ENCODE results near the gene NCKAP5. TPM values are rescaled to one million over a fixed set of nuclear protein-coding genes. Genes with fewer than 3 reads are reported as not detected.

Gene NCKAP5
- polyA plus RNA-seq, 2 of the 4 experiments (the other 2 are of a cell fraction): 3.0 to 4.1 TPM

- WGBS (ENCODE audit: missing lambda C conversion rate): 76% methylated on average over 4 of the region's 7 CpGs
- H3K4me3 ChIP-seq: no peak overlapping the region
- TF ChIP-seq SREBF2 (IDR thresholded peaks at IDR 0.05) (no peak), CEBPB (IDR thresholded peaks at IDR 0.05) (no peak), ZNF302 (CRISPR knock-in tag; IDR thresholded peaks at IDR 0.05) (no peak), TP53 (CRISPR knock-in tag; IDR thresholded peaks at IDR 0.05) (no peak), POLR2AphosphoS2 (conservative IDR thresholded peaks at IDR 0.05; ENCODE audit: low read length) (no peak), RAD21 (conservative IDR thresholded peaks at IDR 0.05 in 1 of 2, IDR thresholded peaks at IDR 0.05 in 1 of 2) (no peak), SMC3 (IDR thresholded peaks at IDR 0.05) (no peak), NFE2L2 (conservative IDR thresholded peaks at IDR 0.05; ENCODE audit: low read length) (no peak), E2F6 (IDR thresholded peaks at IDR 0.05; ENCODE audit: borderline replicate concordance, low read depth) (no peak), BCL3 (IDR thresholded peaks at IDR 0.05) (no peak), CBX2 (IDR thresholded peaks at IDR 0.05; ENCODE audit: borderline replicate concordance, low read depth) (no peak), MAFK (IDR thresholded peaks at IDR 0.05; ENCODE audit: partially characterized antibody) (no peak), MAZ (IDR thresholded peaks at IDR 0.05; ENCODE audit: borderline replicate concordance, low read depth, low read length) (no peak), HDAC2 (IDR thresholded peaks at IDR 0.05) (no peak), JUN (IDR thresholded peaks at IDR 0.05) (no peak), ELK1 (IDR thresholded peaks at IDR 0.05; ENCODE audit: low read depth, low read length) (no peak), TFCP2L1 (CRISPR knock-in tag; IDR thresholded peaks at IDR 0.05) (no peak), USF2 (IDR thresholded peaks at IDR 0.05) (no peak), RARB (CRISPR knock-in tag; IDR thresholded peaks at IDR 0.05) (no peak), MAX (IDR thresholded peaks at IDR 0.05) (no peak)
- ATAC-seq (no peak), DNase-seq (ENCODE audit: low read depth in 1 of 2, low spot score in 1 of 2) (no peak), FAIRE-seq (no peak)
- ChIA-PET POLR2A (no interaction called here), CTCF (no interaction called here)
- no peak overlapping the region for H3K4me2 ChIP-seq
- H3K4me1 ChIP-seq: no peaks in the 10 kb centered on the region
- H3K27ac ChIP-seq: no peak overlapping the region
- no peaks in the 10 kb centered on the region for H3K9me3 ChIP-seq
Measured at GRCh38 chr2:132782176-132782783, 786.0 kb downstream of the NCKAP5 start.

GRCh38 chr2:132780651-132781050 lies 787.6 kb downstream of the NCKAP5 start:
- FAIRE-seq (no peak), DNase-seq (ENCODE audit: low read depth in 1 of 2, low spot score in 1 of 2) (no peak)
- 60% methylated on average over 5 of the region's 5 CpGs for WGBS (ENCODE audit: missing lambda C conversion rate)

More at GRCh38 chr2:132780651-132781050, 787.6 kb downstream of the NCKAP5 start:
- no peak for ATAC-seq
- CTCF ChIA-PET: no interaction called here
- H3K4me1 ChIP-seq: no peaks in the 10 kb centered on the region
- no peak overlapping the region for H3K4me3 ChIP-seq
- H3K4me2 ChIP-seq: no peak overlapping the region
- no peaks in the 10 kb centered on the region for H3K9me3 ChIP-seq
- POLR2A ChIA-PET: no interaction called here
- no peak for TF ChIP-seq HOXB13 (CRISPR knock-in tag; IDR thresholded peaks at IDR 0.05; ENCODE audit: low read depth)
- no peak for TF ChIP-seq NPAS2 (CRISPR knock-in tag; IDR thresholded peaks at IDR 0.05; ENCODE audit: borderline replicate concordance)
- no peak for TF ChIP-seq CEBPB (IDR thresholded peaks at IDR 0.05)
- no peak for TF ChIP-seq HDAC2 (IDR thresholded peaks at IDR 0.05)
- no peak for TF ChIP-seq RFX5 (IDR thresholded peaks at IDR 0.05)
- TF ChIP-seq NR3C1 (IDR thresholded peaks at IDR 0.05): no peak
- no peak for TF ChIP-seq SMC3 (IDR thresholded peaks at IDR 0.05)
- TF ChIP-seq E2F6 (IDR thresholded peaks at IDR 0.05; ENCODE audit: borderline replicate concordance, low read depth): no peak
- no peak for TF ChIP-seq ELK1 (IDR thresholded peaks at IDR 0.05; ENCODE audit: low read depth, low read length)
- TF ChIP-seq KDM1A (IDR thresholded peaks at IDR 0.05; ENCODE audit: low read depth): no peak
- no peak for TF ChIP-seq MAZ (IDR thresholded peaks at IDR 0.05; ENCODE audit: borderline replicate concordance, low read depth, low read length)
- TF ChIP-seq BHLHE40 (IDR thresholded peaks at IDR 0.05; ENCODE audit: low read depth, low read length): no peak
- TF ChIP-seq MYC (IDR thresholded peaks at IDR 0.05; ENCODE audit: borderline replicate concordance, low read length): no peak
- no peak for TF ChIP-seq SREBF2 (IDR thresholded peaks at IDR 0.05)
- no peak for TF ChIP-seq PBX3 (IDR thresholded peaks at IDR 0.05)
- TF ChIP-seq GATA3 (IDR thresholded peaks at IDR 0.05; ENCODE audit: borderline replicate concordance): no peak
- no peak for TF ChIP-seq PHF8 (IDR thresholded peaks at IDR 0.05; ENCODE audit: borderline replicate concordance, low read depth)
- TF ChIP-seq HOXB5 (CRISPR knock-in tag; IDR thresholded peaks at IDR 0.05): no peak
- no peak overlapping the region for H3K27ac ChIP-seq

Data from A549 (cell line).